ENCODE results near the gene ITGA1.

The ITGA1 gene

GRCh38 chr5:52869391-52869790, 81.7 kb downstream of the ITGA1 start:
- no peak for DNase-seq

DNA sequence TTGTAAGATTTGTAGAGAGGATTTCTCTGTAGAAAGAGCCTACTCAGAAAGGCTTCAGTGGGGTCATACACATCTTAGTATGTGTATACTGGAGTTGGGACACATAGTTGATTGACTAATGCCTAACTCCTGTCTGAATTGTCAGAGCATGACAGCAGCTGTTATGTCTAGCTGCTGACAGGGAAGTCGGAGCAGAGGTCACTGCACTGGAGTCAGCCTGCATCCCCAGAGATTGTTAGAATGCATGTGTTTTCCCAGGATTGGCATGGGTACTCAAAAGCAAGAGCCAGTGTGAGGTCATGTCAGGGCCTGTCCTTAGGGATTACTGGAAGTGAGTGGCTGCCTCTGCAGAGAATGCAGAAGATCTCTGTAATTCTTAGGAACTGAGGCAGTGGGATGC, 82.7 kb downstream of the ITGA1 start:
- no peak for DNase-seq

DNA sequence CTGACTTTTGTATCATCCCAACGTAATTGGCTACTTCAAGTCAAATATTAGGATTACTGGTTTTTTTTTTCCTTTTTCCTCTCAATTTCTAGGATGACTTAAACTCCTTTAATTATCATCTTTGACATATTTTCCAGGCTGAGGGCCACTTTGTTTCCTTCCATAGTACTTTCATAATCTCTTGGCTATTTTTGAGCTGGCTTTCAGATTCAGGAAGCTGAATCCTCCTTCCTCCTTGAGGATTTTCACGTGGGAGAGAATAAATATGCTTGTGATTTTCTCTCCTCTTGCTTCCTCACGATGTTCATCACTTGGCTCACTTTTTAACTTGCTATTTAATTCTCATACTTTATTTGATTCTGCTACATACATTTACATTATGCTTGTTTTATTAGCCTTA, 88.1 kb downstream of the ITGA1 start:
- no peak for DNase-seq

DNA sequence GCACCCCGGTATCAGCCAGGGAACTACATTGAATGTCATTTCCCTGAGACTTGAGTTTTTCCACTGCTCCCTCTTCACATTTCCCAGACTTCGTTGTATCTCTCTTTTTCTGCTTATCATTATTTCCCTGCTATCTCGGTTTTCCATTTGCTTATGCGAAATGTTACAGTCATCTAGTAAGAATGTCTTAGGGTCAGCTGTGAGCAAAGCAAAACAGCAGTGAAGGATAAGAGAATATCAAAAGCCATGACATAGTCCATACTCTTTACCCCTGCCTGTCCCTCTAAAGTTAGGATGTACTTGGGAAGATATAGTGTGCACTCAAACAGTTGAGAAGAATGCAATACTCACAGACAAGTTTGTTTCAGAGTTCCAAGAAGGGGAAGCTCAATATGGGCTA, 88.7 kb downstream of the ITGA1 start:
- no peak for DNase-seq

DNA sequence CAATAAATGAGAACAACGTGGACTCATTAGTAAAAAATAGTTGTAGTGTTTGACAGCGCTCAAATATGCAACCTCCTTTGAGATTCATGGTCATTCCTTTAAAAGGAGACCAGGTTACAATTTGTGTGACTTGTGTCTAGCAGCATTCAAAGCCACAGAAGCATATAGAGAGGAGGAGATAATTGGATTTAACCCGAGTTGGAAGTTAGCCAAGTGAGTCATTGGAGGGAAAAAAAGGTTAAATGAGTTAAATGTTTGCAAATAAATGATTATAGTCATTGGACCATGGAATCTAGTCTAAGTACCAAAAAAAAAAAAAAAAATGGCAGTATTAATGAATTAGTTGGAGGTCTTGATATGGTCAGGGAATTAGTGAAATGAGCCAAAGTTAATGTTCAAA, 90.9 kb downstream of the ITGA1 start:
- no peak for DNase-seq

DNA sequence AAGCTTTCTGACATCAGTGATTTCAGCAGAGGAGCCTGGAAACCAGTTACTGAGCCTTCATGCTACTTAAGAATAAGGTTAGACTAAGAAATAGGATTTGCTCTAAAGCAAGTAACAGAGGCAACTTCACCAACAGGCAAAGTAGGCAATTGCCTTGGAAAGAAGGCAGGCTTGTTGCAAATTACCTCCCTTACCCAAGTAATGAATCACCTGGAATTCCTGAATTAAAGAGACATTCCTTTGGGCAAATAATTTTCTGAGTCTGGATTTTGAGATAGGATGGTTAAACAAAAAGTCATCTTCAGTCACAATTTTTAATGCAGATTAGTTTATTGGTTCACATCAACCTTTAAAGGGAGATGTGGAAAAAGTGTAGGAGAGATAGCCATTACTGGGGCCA, 92.8 kb downstream of the ITGA1 start:
- DNase-seq, result no peak

- no peak for DNase-seq
These were observed 93.8 kb downstream of the ITGA1 start for GRCh38 chr5:52881468-52881867.

GRCh38 chr5:52883110-52883509, 95.4 kb downstream of the ITGA1 start:
- no peak for DNase-seq

- DNase-seq, result no peak
These were observed 96.7 kb downstream of the ITGA1 start for GRCh38 chr5:52884453-52884852.

DNA sequence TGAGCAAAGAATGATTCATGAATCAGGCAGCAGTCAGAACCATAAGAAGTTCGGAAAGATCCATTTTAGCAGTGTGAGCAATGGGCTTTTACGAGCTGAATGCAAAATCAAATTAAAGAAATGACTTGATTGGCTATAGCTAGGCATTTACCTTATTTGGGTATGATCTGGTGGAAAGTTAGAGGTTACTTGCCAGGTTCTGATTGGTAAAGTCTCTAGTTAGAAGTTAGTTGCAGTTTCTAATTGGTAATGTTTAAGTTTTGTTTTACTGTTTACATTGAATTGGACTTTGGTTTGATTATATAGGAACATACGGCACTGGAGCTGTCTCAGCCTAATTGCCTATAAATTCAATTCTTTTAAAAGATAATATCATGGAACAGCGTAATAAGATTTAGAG, 97.9 kb downstream of the ITGA1 start:
- no peak for DNase-seq

DNA sequence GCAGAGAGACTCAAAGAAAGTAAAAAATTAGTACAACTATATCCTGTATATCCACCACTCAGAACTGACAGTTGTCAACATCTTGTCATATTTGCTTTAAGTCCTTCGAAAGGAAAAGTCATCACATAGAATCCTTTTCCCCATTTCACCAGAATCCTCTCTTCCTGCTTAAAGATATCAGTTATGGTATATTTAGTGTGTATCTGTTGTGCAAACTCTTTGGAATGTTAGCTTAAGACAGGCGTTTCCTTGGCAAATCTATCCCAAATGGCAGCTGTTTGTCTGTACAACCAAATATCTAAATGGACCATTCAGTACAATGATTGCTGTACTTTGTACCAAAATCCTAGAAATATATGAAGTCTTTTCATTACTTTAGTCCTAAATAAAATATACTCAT, 98.5 kb downstream of the ITGA1 start:
- no peak for DNase-seq

DNA sequence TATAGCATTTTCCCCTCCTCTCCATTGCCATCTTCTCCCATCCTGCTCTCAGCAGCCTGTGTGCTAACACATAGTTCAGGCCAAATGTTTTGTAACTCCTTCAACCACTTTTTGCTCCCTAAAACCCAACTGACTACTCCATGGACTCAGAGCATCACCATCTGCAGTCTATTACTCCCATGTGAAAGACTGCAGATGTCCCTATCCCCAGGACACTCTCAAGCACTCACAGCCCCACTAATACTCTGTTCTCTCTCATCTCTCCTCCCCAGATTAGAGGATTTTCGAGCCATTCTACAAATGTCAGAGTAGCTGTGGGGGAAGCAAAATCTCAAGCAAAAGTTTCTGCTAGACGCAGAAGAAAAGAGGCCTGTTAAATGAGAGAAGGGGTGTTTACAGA, 99.3 kb downstream of the ITGA1 start:
- DNase-seq, result no peak

DNA sequence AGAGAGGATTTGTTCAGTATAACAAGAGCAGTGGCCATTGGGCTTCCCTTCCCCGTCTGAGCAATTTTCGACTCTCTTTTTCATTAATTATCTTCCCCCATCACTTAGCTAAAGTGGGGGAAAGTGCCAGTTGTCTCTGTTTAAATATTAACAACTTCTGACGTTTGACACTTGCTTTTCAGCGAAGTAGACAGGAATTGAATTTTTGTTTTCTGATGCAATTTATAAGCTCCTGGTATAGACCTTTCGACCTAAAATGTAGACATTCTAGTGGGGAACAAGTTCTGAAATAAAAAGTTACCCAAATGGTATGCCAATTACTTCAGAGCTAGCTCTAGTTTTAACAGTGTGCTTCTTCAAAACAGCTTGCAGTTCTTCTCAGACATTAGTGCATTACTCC, 100.6 kb downstream of the ITGA1 start:
- DNase-seq, result no peak

DNA sequence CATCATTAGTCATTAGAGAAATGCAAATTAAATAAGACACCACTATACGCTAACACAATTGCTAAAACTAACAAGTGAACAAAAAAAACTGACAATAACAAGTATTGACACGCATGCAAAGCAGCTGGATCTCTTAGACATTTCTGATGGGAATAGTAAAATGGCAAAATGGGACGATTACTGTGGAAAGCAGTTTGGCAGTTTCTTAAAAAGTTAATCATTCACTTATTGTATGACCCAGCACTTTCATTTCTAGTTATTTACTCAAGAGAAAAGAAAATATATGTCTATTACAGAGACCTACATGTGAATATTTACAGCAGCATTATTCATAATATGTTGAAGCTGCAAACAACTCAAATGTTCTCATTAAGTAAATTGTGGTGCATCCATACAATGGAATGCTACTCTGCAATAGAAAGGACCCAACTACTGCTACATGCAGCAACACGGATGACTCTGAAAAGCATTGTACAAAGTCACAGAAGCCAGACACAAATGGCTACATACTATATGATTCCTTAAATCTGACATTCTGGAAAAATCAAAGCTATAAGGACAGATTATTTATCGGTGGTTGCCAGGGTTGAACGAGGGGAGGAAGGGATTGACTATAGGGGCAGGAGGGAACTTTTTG, 104.6 kb downstream of the ITGA1 start:
- no peak for DNase-seq

DNA sequence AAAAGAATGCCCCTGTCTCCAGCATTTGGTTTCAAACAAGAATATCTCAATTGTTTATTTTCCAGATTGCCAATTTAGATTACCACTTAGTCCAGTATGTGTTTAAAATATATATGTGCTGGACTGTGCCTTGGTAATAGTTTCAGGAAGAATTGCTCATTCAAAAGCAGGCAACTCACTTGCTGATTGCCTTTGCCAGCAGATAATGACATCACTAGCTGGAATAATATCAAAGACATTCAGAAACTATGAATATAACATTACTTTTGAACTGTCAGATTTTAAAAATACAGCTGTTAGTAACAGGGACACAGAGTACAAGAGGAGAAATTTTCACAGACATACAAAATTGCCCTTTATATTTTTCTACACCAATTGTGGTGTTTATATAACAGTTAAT, 105.4 kb downstream of the ITGA1 start:
- no peak for DNase-seq

DNA sequence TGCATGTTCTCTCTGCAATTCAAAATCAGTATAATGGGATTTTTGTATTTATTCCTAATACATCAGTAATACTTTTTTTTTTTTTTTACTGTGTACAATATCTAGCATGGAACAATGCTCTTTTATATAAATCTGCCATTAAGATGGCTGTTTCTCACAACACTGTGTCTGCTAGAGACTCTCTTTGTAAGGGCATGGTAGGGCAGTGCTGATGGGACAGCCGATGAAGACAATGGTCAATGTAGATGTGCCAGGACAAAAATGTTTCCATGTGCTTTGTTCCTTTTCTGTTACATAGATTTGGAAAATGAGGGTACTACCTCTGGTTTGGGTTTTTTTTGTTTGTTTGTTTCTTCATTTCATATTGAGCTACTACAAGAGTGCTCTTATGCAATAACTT, 106.1 kb downstream of the ITGA1 start:
- no peak for DNase-seq

DNA sequence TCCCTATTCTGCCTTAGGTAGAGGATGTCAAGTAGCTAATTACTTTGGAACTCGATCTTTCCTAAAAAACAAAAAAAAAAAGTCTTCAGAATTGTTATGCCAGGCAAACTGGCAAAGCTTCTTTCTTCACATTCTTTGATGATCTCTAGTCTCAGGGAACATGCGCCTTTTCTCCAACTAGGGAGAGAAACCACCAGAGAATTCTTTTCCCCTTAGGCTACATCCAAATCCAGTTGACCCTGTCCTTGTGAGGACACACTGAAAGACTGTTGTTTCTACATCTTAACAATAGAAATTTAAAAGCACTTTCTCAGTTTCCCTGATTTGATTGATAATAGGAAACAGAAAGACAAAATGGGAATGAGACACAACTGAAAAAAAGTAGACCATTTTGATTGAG, 106.7 kb downstream of the ITGA1 start:
- no peak for DNase-seq

- DNase-seq, result no peak
These were observed 107.4 kb downstream of the ITGA1 start for GRCh38 chr5:52895075-52895474.

- DNase-seq, result no peak
These were observed 108.1 kb downstream of the ITGA1 start for GRCh38 chr5:52895572-52896413.

GRCh38 chr5:52896534-52897237, 109.0 kb downstream of the ITGA1 start:
- DNase-seq, result no peak

GRCh38 chr5:52897238-52897614, 109.5 kb downstream of the ITGA1 start:
- no peak for DNase-seq

- DNase-seq, result no peak
These were observed 111.4 kb downstream of the ITGA1 start for GRCh38 chr5:52898961-52899680.

- no peak for DNase-seq
These were observed 115.4 kb downstream of the ITGA1 start for GRCh38 chr5:52903142-52903541.

All from retina (tissue), 1 donor.